NOMO-1 treated with dmso at 0.1 percent for 144 hours (cell line): ENCODE data around the gene FLT3LG.
"Not testable (repeated sequence)": the region's sequence is repeated elsewhere in the genome, so short reads cannot be mapped to it uniquely, and the experiment has no call there.

Source experiments
- DNase-seq: peaks from one replicate; lab custom pipeline; 2025; ENCODE audit not compliant: unreplicated experiment; lab: John Stamatoyannopoulos, UW

FLT3LG gene

GRCh38 chr19:49440439-49441209, 33.4 kb upstream of the FLT3LG start:
- no peak for DNase-seq

- no peak for DNase-seq
Observed at GRCh38 chr19:49441210-49441959, 32.6 kb upstream of the FLT3LG start, which contains the start of gene SLC17A7. Gene SLC17A7 (minus strand): TSS chr19:49441527. CDS start chr19:49441379, 148 bp downstream.

DNA sequence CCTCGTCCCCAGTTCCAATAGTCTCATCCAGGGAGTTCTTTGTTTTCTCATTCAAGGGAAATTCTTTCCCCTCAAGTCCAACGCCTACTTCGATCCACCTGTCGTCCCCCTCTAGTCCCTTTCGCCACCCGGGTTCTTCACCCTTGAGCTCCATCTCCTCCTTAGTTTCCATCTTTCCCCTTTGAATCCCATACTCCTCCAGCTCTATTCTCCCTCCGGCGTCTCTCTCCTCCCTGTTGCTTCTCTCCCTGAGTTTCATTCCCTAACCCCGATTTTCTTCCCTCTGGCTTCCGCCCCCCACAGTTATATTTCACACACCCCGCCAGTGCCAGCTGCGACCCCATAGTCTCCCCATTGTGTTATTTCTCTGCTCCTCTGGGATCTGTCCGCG, 32.1 kb upstream of the FLT3LG start:
- no peak for DNase-seq

DNA sequence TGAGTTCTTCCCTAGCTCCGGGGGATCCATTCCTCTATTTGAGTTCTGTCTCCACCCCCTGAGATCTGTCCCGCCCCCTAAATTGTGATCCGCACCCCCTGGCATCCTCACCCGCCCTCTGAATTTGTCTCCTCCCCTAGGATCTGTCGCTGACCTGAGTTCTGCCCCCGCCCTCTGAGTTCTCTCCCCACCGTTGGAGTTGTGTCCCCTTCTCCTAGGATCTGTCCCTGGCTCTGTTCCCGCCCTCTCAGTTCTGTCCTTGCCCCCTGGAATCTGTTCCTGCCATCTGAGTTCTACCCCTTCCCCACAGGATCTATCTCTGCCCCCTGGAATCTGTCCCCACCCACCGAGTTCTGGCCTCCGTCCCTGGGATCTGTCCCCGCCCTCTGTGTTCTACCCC, 31.7 kb upstream of the FLT3LG start:
- no peak for DNase-seq

- no peak for DNase-seq
Observed at GRCh38 chr19:49442771-49443365, 31.1 kb upstream of the FLT3LG start.

- DNase-seq, result peak; percentile 94
Observed at GRCh38 chr19:49443366-49444099, 30.5 kb upstream of the FLT3LG start.

DNA sequence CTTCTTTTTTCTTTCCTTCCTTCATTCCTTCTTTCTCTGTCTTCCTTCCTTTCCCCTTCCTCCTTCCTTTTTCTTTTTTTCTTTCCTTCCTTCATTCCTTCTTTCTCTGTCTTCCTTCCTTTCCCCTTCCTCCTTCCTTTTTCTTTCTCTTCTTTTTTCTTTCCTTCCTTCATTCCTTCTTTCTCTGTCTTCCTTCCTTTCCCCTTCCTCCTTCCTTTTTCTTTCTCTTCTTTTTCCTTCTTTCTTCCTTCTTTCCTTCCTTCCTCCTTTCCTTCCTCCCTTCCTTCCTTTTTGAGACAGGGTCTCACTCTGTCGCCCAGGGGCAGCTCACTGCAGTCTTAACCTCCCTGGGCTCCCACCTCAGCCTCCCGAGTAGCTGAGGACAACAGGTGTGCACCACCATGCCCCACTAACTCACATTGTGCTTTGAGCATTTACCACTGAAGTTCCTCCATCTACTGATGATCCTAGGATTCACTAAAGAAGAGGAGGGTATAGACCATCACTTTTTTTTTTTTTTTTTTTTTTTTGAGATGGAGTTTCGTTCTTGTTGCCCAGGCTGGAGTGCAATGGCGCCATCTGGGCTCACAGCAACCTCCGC, 29.8 kb upstream of the FLT3LG start:
- DNase-seq, result not testable (repeated sequence)

GRCh38 chr19:49445997-49446396, 28.0 kb upstream of the FLT3LG start:
- no peak for DNase-seq

- no peak for DNase-seq
Observed at GRCh38 chr19:49447485-49448431, 26.3 kb upstream of the FLT3LG start.

DNA sequence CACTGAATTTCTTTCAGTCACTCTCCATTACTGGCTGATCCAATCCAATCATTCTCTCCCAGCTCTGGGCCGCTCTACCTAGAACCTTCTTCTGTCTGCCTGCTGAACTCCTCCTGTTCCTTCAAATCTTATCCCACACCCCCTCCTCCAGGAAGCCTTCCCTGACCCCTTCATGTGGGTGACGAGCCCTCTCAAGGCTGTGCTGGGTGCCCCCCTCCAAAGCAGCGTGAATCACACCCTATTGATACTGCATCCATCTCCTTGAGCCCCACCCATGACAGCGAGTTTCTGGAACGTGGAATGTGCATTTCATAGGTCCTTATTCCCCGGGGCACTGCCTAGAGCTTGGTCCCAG, 25.6 kb upstream of the FLT3LG start:
- DNase-seq, result no peak

DNA sequence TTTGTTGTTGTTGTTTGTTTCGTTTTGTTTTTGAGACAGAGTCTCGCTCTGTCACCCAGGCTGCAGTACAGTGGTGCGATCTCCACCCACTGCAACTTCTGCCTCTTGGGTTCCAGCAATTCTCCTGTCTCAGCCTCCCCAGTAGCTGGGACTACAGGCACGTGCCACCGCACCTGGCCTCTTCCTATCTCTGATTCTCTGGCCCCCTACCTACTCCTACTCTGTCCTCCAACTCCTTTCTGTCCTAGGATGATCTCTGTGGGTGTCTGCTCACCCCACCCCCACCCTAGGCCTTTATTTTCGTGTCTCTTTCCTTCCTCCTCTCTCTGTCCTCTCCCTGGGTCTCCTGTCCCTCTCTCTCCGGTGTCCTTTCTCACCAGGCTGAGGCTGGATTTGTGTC, 23.6 kb upstream of the FLT3LG start:
- DNase-seq, result no peak

DNA sequence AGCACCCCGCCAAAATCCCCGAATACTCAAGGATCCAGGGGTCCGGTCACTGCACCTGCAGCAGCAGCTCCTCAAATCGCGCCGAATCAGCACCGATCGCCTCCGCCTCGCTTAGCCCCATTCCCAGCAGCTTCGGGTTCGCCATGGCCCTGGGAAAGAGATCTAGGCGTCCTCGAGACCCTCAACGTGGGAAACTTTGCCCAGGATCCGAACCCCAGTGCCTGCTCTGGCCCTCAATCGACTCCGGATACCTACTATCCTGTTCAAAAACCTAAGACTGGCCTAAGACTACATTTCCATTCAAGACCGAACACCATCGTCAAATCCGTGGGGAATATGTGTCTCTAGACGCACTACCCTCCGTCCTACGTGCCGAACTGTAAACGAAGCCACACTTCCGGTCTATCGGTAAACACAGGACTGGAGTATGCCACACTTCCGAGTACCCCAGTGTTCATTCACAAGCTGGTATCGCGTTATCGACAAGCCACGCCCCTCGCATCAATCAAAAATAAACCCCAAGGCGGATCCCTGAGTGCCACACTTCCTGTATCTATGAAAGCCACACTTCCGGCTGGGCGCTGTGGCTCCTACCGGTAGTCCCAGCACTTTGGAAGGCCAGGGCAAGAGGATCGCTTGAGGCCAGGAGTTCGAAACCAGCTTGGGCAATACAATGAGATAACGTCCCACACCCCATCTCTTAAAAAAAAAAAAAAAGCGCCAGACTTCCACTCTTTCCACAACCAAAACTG, 22.4 kb upstream of the FLT3LG start, which contains the start of gene PIH1D1:
PIH1D1 (minus strand) TSS at position 385 of the 752 bp plus-strand sequence; CDS start at position 145, 240 bp downstream.
- DNase-seq, result peak; percentile 99

DNA sequence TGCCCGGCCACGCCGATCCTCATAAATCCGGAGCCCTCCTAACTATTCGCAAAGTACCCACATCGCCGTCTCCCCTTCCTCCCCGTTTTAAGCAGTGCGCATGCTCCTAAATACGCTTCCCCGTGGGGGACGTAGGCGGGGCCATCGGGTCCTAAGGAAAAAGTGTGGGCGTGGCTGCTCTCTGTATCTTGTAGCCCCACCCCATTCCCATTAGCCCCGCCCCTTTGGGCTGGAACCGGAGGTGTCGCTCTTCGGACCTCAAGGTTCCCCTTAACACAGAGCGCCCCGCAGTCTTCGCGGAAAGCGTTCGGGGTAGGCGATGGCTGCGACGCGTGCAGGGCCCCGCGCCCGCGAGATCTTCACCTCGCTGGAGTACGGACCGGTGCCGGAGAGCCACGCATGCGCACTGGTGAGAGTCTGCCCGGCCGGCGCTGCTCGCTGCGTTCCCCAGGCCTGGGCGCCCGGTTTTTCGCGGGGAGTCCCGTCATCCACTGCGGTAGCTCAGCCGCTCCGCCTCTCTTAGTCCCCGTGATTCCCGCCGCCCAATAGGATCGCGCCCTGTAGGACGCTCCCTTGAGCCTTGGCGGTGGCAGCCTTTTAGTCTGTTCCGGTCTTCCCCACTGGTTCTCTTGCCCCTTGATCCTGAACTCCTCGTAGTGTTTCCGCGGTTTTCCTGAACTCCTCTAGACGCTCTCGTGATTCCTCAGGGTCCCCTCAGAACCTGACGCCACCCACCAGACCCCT, 20.8 kb upstream of the FLT3LG start, which contains the start of gene ALDH16A1:
ALDH16A1 (plus strand) TSS at position 213 of the 744 bp plus-strand sequence; CDS start at position 320, 107 bp downstream.
- DNase-seq, result peak; percentile 95

- no peak for DNase-seq
Observed at GRCh38 chr19:49453757-49454240, 20.2 kb upstream of the FLT3LG start.

DNA sequence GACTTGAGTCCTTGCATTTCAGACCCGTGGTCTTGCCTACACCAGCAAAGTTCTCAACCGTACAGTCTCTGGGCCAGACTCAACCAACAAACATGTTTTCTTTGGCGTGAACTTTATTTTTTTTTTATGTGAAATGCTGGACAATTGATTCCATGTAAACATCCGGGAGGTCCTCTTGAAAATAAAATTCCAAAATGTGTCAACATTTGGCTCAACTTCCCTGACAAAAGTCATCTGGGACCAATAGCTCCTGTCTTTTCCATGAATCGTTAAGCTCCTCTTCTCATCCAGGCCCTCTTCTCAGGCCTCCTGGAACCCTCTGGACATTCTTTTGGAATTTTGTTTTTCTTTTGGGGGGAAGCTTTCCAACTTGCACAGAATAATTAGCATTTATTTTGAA, 18.2 kb upstream of the FLT3LG start:
- no peak for DNase-seq

DNA sequence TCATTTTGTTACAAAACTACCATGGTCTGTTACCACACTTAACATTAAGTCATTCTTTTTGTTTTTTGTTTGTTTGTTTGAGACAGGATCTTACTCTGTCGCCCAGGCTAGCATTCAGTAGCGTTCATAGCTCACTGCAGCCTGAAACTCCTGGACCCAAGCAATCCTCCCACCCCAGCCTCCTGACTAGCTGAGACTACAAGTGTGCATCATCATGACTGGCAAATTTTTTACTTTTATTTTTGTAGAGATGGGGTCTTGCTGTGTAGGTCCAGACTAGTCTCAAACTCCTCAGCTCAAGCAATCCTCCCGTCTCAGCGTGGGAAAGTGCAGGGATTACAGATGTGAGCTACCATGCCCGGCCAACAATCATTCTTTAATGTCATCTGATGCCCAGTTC, 17.7 kb upstream of the FLT3LG start:
- no peak for DNase-seq

- no peak for DNase-seq
Observed at GRCh38 chr19:49458567-49458903, 15.5 kb upstream of the FLT3LG start.

DNA sequence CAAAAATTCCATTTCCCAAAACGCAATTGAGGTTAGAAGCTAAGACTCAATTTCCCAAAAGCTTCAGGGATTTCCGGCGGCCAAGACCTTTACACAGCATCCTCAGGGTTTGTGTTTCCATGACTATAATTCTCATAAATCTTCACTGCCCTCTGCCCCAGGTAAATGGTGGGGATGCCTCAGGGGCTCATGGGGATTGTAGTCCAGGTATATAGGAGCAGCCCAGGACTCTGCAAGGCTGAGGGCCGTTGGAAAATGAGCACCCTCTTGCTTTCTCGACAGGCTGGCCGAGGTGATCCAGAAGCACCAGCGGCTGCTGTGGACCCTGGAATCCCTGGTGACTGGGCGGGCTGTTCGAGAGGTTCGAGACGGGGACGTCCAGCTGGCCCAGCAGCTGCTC, 14.6 kb upstream of the FLT3LG start:
- DNase-seq, result no peak
